Measurements from ENCODE around the gene ADCY2.
A peak's percentile ranks its signal among the peaks of the same experiment; 100 is the strongest.

The ADCY2 gene

GRCh38 chr5:7867260-7867659 is 471.3 kb downstream of the ADCY2 start:
- Histone ChIP-seq H3K27me3 (ENCODE audit: control insufficient read depth in 1 of 2, insufficient read depth in 2 of 2, low read length in 2 of 2) (no peaks in the 10 kb centered on the region), H3K4me3 (ENCODE audit: low read depth in 1 of 2, low read length in 2 of 2) (no peak overlapping the region), H3K9me3 (ENCODE audit: low read length) (no peaks in the 10 kb centered on the region), H3K36me3 (ENCODE audit: insufficient read depth, low read length) (peaks cover 16% of the 10 kb centered on the region), H3K4me1 (ENCODE audit: insufficient read depth, low read length) (peaks cover 19% of the 10 kb centered on the region), H3K9ac (ENCODE audit: low read length) (no peak overlapping the region), H3K27ac (ENCODE audit: low read depth, low read length) (no peak overlapping the region)

GRCh38 chr5:7868427-7868772 is 472.5 kb downstream of the ADCY2 start:
- Histone ChIP-seq H3K36me3 (ENCODE audit: insufficient read depth, low read length) (peaks cover 9% of the 10 kb centered on the region), H3K4me3 (ENCODE audit: low read depth in 1 of 2, low read length in 2 of 2) (peak overlapping the region; percentile 76 to 81), H3K4me1 (ENCODE audit: insufficient read depth, low read length) (peaks cover 19% of the 10 kb centered on the region), H3K27me3 (ENCODE audit: control insufficient read depth in 1 of 2, insufficient read depth in 2 of 2, low read length in 2 of 2) (no peaks in the 10 kb centered on the region), H3K27ac (ENCODE audit: low read depth, low read length) (peak overlapping the region; percentile 71), H3K9ac (ENCODE audit: low read length) (peak overlapping the region; percentile 38), H3K9me3 (ENCODE audit: low read length) (no peaks in the 10 kb centered on the region)

- H3K9ac ChIP-seq (ENCODE audit: low read length): peak within 1 kb of the TSS; percentile 40
- peaks cover 9% of the 10 kb centered on the region for H3K36me3 ChIP-seq (ENCODE audit: insufficient read depth, low read length)
- H3K9me3 ChIP-seq (ENCODE audit: low read length): no peaks in the 10 kb centered on the region
- peak within 1 kb of the TSS; percentile 79 for H3K27ac ChIP-seq (ENCODE audit: low read depth, low read length)
- H3K27me3 ChIP-seq (ENCODE audit: control insufficient read depth in 1 of 2, insufficient read depth in 2 of 2, low read length in 2 of 2): no peaks in the 10 kb centered on the region
- peak within 1 kb of the TSS; percentile 76 to 81 for H3K4me3 ChIP-seq (ENCODE audit: low read depth in 1 of 2, low read length in 2 of 2)
- peaks cover 19% of the 10 kb centered on the region for H3K4me1 ChIP-seq (ENCODE audit: insufficient read depth, low read length)
Observed at GRCh38 chr5:7868773-7869473, 473.0 kb downstream of the ADCY2 start, which contains the start of the genes FASTKD3 and MTRR. Gene FASTKD3, minus strand, starts transcription at chr5:7869031. Its CDS starts 948 bp downstream, at chr5:7868083. Gene MTRR, plus strand, starts transcription at chr5:7869148. Its CDS starts 1,647 bp downstream, at chr5:7870795.

- H3K27me3 ChIP-seq (ENCODE audit: control insufficient read depth in 1 of 2, insufficient read depth in 2 of 2, low read length in 2 of 2): no peaks in the 10 kb centered on the region
- H3K4me3 ChIP-seq (ENCODE audit: low read depth in 1 of 2, low read length in 2 of 2): peak overlapping the region; percentile 76 to 81
- no peaks in the 10 kb centered on the region for H3K9me3 ChIP-seq (ENCODE audit: low read length)
- peak overlapping the region; percentile 79 for H3K27ac ChIP-seq (ENCODE audit: low read depth, low read length)
- peaks cover 7% of the 10 kb centered on the region for H3K36me3 ChIP-seq (ENCODE audit: insufficient read depth, low read length)
- H3K4me1 ChIP-seq (ENCODE audit: insufficient read depth, low read length): peaks cover 19% of the 10 kb centered on the region
- peak overlapping the region; percentile 40 for H3K9ac ChIP-seq (ENCODE audit: low read length)
Observed at GRCh38 chr5:7869474-7870136, 473.7 kb downstream of the ADCY2 start.

- no peak overlapping the region for H3K9ac ChIP-seq (ENCODE audit: low read length)
- peaks cover 18% of the 10 kb centered on the region for H3K36me3 ChIP-seq (ENCODE audit: insufficient read depth, low read length)
- H3K4me3 ChIP-seq (ENCODE audit: low read depth in 1 of 2, low read length in 2 of 2): no peak overlapping the region
Observed at GRCh38 chr5:7871653-7872052, 475.7 kb downstream of the ADCY2 start.

GRCh38 chr5:7872517-7873130 is 476.7 kb downstream of the ADCY2 start:
- H3K4me3 ChIP-seq (ENCODE audit: low read depth in 1 of 2, low read length in 2 of 2): no peak overlapping the region
- H3K36me3 ChIP-seq (ENCODE audit: insufficient read depth, low read length): peaks cover 24% of the 10 kb centered on the region
- H3K4me1 ChIP-seq (ENCODE audit: insufficient read depth, low read length): peaks cover 14% of the 10 kb centered on the region
- no peaks in the 10 kb centered on the region for H3K27me3 ChIP-seq (ENCODE audit: control insufficient read depth in 1 of 2, insufficient read depth in 2 of 2, low read length in 2 of 2)
- H3K9me3 ChIP-seq (ENCODE audit: low read length): no peaks in the 10 kb centered on the region
- H3K27ac ChIP-seq (ENCODE audit: low read depth, low read length): no peak overlapping the region
- no peak overlapping the region for H3K9ac ChIP-seq (ENCODE audit: low read length)

More at GRCh38 chr5:7871653-7872052, 475.7 kb downstream of the ADCY2 start:
- H3K9me3 ChIP-seq (ENCODE audit: low read length): no peaks in the 10 kb centered on the region
- no peak overlapping the region for H3K27ac ChIP-seq (ENCODE audit: low read depth, low read length)
- H3K4me1 ChIP-seq (ENCODE audit: insufficient read depth, low read length): peaks cover 19% of the 10 kb centered on the region
- no peaks in the 10 kb centered on the region for H3K27me3 ChIP-seq (ENCODE audit: control insufficient read depth in 1 of 2, insufficient read depth in 2 of 2, low read length in 2 of 2)

GRCh38 chr5:7873216-7873615 is 477.3 kb downstream of the ADCY2 start:
- Histone ChIP-seq H3K36me3 (ENCODE audit: insufficient read depth, low read length) (peaks cover 30% of the 10 kb centered on the region), H3K9me3 (ENCODE audit: low read length) (no peaks in the 10 kb centered on the region), H3K4me1 (ENCODE audit: insufficient read depth, low read length) (peaks cover 8% of the 10 kb centered on the region), H3K27ac (ENCODE audit: low read depth, low read length) (no peak overlapping the region), H3K4me3 (ENCODE audit: low read depth in 1 of 2, low read length in 2 of 2) (no peak overlapping the region), H3K9ac (ENCODE audit: low read length) (no peak overlapping the region), H3K27me3 (ENCODE audit: control insufficient read depth in 1 of 2, insufficient read depth in 2 of 2, low read length in 2 of 2) (no peaks in the 10 kb centered on the region)

- peaks cover 7% of the 10 kb centered on the region for H3K4me1 ChIP-seq (ENCODE audit: insufficient read depth, low read length)
- no peaks in the 10 kb centered on the region for H3K9me3 ChIP-seq (ENCODE audit: low read length)
- no peak overlapping the region for H3K9ac ChIP-seq (ENCODE audit: low read length)
- H3K27me3 ChIP-seq (ENCODE audit: control insufficient read depth in 1 of 2, insufficient read depth in 2 of 2, low read length in 2 of 2): no peaks in the 10 kb centered on the region
- no peak overlapping the region for H3K4me3 ChIP-seq (ENCODE audit: low read depth in 1 of 2, low read length in 2 of 2)
- H3K36me3 ChIP-seq (ENCODE audit: insufficient read depth, low read length): peaks cover 39% of the 10 kb centered on the region
- no peak overlapping the region for H3K27ac ChIP-seq (ENCODE audit: low read depth, low read length)
Observed at GRCh38 chr5:7874639-7875038, 478.7 kb downstream of the ADCY2 start.

- H3K4me1 ChIP-seq (ENCODE audit: insufficient read depth, low read length): peaks cover 7% of the 10 kb centered on the region
- H3K9me3 ChIP-seq (ENCODE audit: low read length): no peaks in the 10 kb centered on the region
- no peak overlapping the region for H3K9ac ChIP-seq (ENCODE audit: low read length)
- no peak overlapping the region for H3K27ac ChIP-seq (ENCODE audit: low read depth, low read length)
- H3K27me3 ChIP-seq (ENCODE audit: control insufficient read depth in 1 of 2, insufficient read depth in 2 of 2, low read length in 2 of 2): no peaks in the 10 kb centered on the region
- H3K36me3 ChIP-seq (ENCODE audit: insufficient read depth, low read length): peaks cover 39% of the 10 kb centered on the region
- H3K4me3 ChIP-seq (ENCODE audit: low read depth in 1 of 2, low read length in 2 of 2): no peak overlapping the region
Observed at GRCh38 chr5:7875151-7875550, 479.2 kb downstream of the ADCY2 start.

GRCh38 chr5:7876867-7877266 is 480.9 kb downstream of the ADCY2 start:
- H3K9ac ChIP-seq (ENCODE audit: low read length): no peak overlapping the region
- no peaks in the 10 kb centered on the region for H3K4me1 ChIP-seq (ENCODE audit: insufficient read depth, low read length)
- no peaks in the 10 kb centered on the region for H3K9me3 ChIP-seq (ENCODE audit: low read length)
- H3K27ac ChIP-seq (ENCODE audit: low read depth, low read length): no peak overlapping the region
- no peaks in the 10 kb centered on the region for H3K27me3 ChIP-seq (ENCODE audit: control insufficient read depth in 1 of 2, insufficient read depth in 2 of 2, low read length in 2 of 2)
- H3K4me3 ChIP-seq (ENCODE audit: low read depth in 1 of 2, low read length in 2 of 2): no peak overlapping the region
- peaks cover 47% of the 10 kb centered on the region for H3K36me3 ChIP-seq (ENCODE audit: insufficient read depth, low read length)

GRCh38 chr5:7877851-7878250 is 481.9 kb downstream of the ADCY2 start:
- H3K27ac ChIP-seq (ENCODE audit: low read depth, low read length): no peak overlapping the region
- peaks cover 51% of the 10 kb centered on the region for H3K36me3 ChIP-seq (ENCODE audit: insufficient read depth, low read length)
- no peaks in the 10 kb centered on the region for H3K4me1 ChIP-seq (ENCODE audit: insufficient read depth, low read length)
- no peaks in the 10 kb centered on the region for H3K9me3 ChIP-seq (ENCODE audit: low read length)
- no peaks in the 10 kb centered on the region for H3K27me3 ChIP-seq (ENCODE audit: control insufficient read depth in 1 of 2, insufficient read depth in 2 of 2, low read length in 2 of 2)
- H3K9ac ChIP-seq (ENCODE audit: low read length): no peak overlapping the region
- no peak overlapping the region for H3K4me3 ChIP-seq (ENCODE audit: low read depth in 1 of 2, low read length in 2 of 2)
